Caco-2 (cell line): ENCODE measurements around the gene SDR9C7. TPM values are rescaled to one million over a fixed set of nuclear protein-coding genes. Genes with fewer than 3 reads are reported as not detected.
"Not testable (repeated sequence)": the region's sequence is repeated elsewhere in the genome, so short reads cannot be mapped to it uniquely, and the experiment has no call there.

Source experiments
- BruUV-seq: library from RNA; stranded (reverse); fragments of 400-500 nt; replicated peaks from 2 replicates; lab custom pipeline; 2021; lab: Mats Ljungman, UMichigan
- CTCF ChIA-PET: fragments of 300-600 bp; sonication (Branson Sonifier 250); formaldehyde crosslinking; loops from one replicate; lab custom pipeline; 2022; ENCODE audit warnings: antibody characterized with exemption; lab: Charles Lee
- POLR2A ChIA-PET: fragments of 300-600 bp; sonication (Branson Sonifier 250); formaldehyde crosslinking; loops from one replicate; lab custom pipeline; 2022; ENCODE audit warnings: antibody characterized with exemption; lab: Charles Lee
- DNase-seq, 2 experiments: peaks; one replicate each; pipeline versions ENCODE4 v3.0.0 to v3.0.0-alpha.2; 2020 to 2022
- H3K27me3 ChIP-seq: replicated peaks from 2 replicates; pipeline ENCODE4 v1.6.0; 2011; ENCODE audit warnings: low read length; ENCODE audit not compliant: control insufficient read depth, insufficient read depth
- H3K36me3 ChIP-seq: 2 replicates; pipeline ENCODE4 v1.5.1; 2011; ENCODE audit warnings: low read length; ENCODE audit not compliant: control insufficient read depth, insufficient read depth
- H3K4me1 ChIP-seq: fragments of 250-450 bp; sonication (Bioruptor Pico); 2 replicates; pipeline ENCODE4 v1.5.1; 2020; ENCODE audit warnings: mild to moderate bottlenecking
- H3K4me3 ChIP-seq: 2 replicates; pipeline ENCODE4 v1.5.1; 2011; ENCODE audit warnings: low read depth, mild to moderate bottlenecking, control low read depth, low read length
- H3K9me3 ChIP-seq: fragments of 250-450 bp; sonication (Bioruptor Pico); 2 replicates; pipeline ENCODE4 v1.5.1; 2020; ENCODE audit warnings: mild to moderate bottlenecking, moderate library complexity
- H3K27ac Mint-ChIP-seq: one replicate; pipeline ENCODE4 v1.8.0; 2022; ENCODE audit warnings: mixed read lengths; ENCODE audit not compliant: unreplicated experiment
- H3K27me3 Mint-ChIP-seq: one replicate; pipeline ENCODE4 v1.8.0; 2022; ENCODE audit warnings: mixed read lengths; ENCODE audit not compliant: insufficient read depth, unreplicated experiment
- H3K36me3 Mint-ChIP-seq: one replicate; pipeline ENCODE4 v1.8.0; 2022; ENCODE audit warnings: mild to moderate bottlenecking, mixed read lengths; ENCODE audit not compliant: insufficient read depth, unreplicated experiment
- H3K4me1 Mint-ChIP-seq: one replicate; pipeline ENCODE4 v1.8.0; 2022; ENCODE audit warnings: low read depth, mixed read lengths; ENCODE audit not compliant: unreplicated experiment
- H3K4me3 Mint-ChIP-seq: one replicate; pipeline ENCODE4 v1.8.0; 2022; ENCODE audit warnings: mild to moderate bottlenecking, moderate library complexity, mixed read lengths; ENCODE audit not compliant: unreplicated experiment
- H3K9me3 Mint-ChIP-seq: one replicate; pipeline ENCODE4 v1.8.0; 2022; ENCODE audit warnings: mixed read lengths; ENCODE audit not compliant: unreplicated experiment
- intact Hi-C: fragments of 100-400 bp; cut with micrococcal nuclease; formaldehyde crosslinking; loops from one replicate; pipeline ENCODE4 v1.10.0; 2022; ENCODE audit not compliant: unreplicated experiment
- total RNA-seq: library from RNA; stranded (reverse); gene quantifications from 2 replicates; pipeline ENCODE4 v1.2.3, GENCODE V29; 2022
- TF ChIP-seq, protein P1 (sequence below), 2 experiments: fragments of 200-600 bp in 1 of 2; IDR thresholded peaks; 1 replicate in 1 of 2; 2 replicates in 1 of 2; pipeline versions ENCODE4 v1.5.1 to v1.8.0; 2011 to 2022; ENCODE audit warnings: antibody characterized with exemption in 1 of 2, control low read depth in 1 of 2, inconsistent platforms in 1 of 2, low read depth in 1 of 2, low read length in 1 of 2, mild to moderate bottlenecking in 1 of 2, moderate library complexity in 1 of 2; ENCODE audit not compliant: insufficient read depth in 1 of 2, severe bottlenecking in 1 of 2, unreplicated experiment in 1 of 2

SDR9C7 gene
- total RNA-seq, 1 experiment from 2014 or later, result not detected

DNA sequence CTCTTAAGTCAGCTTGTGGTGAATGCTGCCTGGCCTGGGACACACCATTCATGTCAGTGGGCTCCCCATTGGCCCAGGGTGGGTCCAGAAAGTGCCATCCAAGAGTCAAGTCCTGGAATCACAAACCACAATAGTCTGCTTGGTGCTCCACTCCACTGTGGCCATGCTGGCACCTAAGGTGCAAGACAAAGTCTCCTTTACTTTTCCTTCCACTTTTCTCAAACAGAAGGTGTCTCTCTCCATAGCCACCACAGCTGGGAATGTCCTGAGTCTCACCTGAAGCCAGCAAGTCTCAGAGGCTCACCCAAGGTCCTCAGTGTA is 14.2 kb upstream of the SDR9C7 start:
- Mint-ChIP-seq H3K36me3 (no peaks in the 10 kb centered on the region), H3K27ac (peak overlapping the region; percentile 45), H3K27me3 (no peaks in the 10 kb centered on the region), H3K9me3 (peaks cover 8% of the 10 kb centered on the region), H3K4me3 (no peak overlapping the region), H3K4me1 (no peaks in the 10 kb centered on the region)
- no peaks in the 10 kb centered on the region for H3K27me3 ChIP-seq
- H3K4me3 ChIP-seq, result no peak overlapping the region
- CTCF ChIA-PET, result no interaction called here
- no peak for DNase-seq
- intact Hi-C loops, result no loop called here
- TF ChIP-seq, protein P1, sequence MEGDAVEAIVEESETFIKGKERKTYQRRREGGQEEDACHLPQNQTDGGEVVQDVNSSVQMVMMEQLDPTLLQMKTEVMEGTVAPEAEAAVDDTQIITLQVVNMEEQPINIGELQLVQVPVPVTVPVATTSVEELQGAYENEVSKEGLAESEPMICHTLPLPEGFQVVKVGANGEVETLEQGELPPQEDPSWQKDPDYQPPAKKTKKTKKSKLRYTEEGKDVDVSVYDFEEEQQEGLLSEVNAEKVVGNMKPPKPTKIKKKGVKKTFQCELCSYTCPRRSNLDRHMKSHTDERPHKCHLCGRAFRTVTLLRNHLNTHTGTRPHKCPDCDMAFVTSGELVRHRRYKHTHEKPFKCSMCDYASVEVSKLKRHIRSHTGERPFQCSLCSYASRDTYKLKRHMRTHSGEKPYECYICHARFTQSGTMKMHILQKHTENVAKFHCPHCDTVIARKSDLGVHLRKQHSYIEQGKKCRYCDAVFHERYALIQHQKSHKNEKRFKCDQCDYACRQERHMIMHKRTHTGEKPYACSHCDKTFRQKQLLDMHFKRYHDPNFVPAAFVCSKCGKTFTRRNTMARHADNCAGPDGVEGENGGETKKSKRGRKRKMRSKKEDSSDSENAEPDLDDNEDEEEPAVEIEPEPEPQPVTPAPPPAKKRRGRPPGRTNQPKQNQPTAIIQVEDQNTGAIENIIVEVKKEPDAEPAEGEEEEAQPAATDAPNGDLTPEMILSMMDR (IDR thresholded peaks at IDR 0.05; ENCODE audit: insufficient read depth in 1 of 2, low read depth in 1 of 2, low read length in 1 of 2, severe bottlenecking in 1 of 2, unreplicated experiment in 1 of 2), result no peak
- no TSS peak for BruUV-seq
- no peaks in the 10 kb centered on the region; the same call in 1 of the 2 replicates for H3K9me3 ChIP-seq
- no peaks in the 10 kb centered on the region for H3K4me1 ChIP-seq
- H3K36me3 ChIP-seq, result no peaks in the 10 kb centered on the region
- POLR2A ChIA-PET, result no interaction called here

- TF ChIP-seq, protein P1 (IDR thresholded peaks at IDR 0.05; ENCODE audit: insufficient read depth in 1 of 2, low read depth in 1 of 2, low read length in 1 of 2, severe bottlenecking in 1 of 2, unreplicated experiment in 1 of 2), result no peak
- CTCF ChIA-PET, result no interaction called here
- no peaks in the 10 kb centered on the region for H3K4me1 Mint-ChIP-seq
- no peaks in the 10 kb centered on the region for H3K36me3 Mint-ChIP-seq
- BruUV-seq, result no TSS peak
- no peak overlapping the region for H3K27ac Mint-ChIP-seq
- Histone ChIP-seq H3K9me3 (no peaks in the 10 kb centered on the region; the same call in 1 of the 2 replicates), H3K4me1 (no peaks in the 10 kb centered on the region), H3K27me3 (no peaks in the 10 kb centered on the region), H3K4me3 (no peak overlapping the region), H3K36me3 (no peaks in the 10 kb centered on the region)
- peak in 1 of 2 experiments; percentile 50 for DNase-seq
- intact Hi-C loops, result loop anchor here (1.0 kb wide), 1 partner anchor 39 kb away; no protein-coding TSS in a partner anchor
- H3K27me3 Mint-ChIP-seq, result no peaks in the 10 kb centered on the region
- POLR2A ChIA-PET, result no interaction called here
- peaks cover 8% of the 10 kb centered on the region for H3K9me3 Mint-ChIP-seq
- H3K4me3 Mint-ChIP-seq, result no peak overlapping the region
These were observed 13.6 kb upstream of the SDR9C7 start for GRCh38 chr12:56947633-56948456.

DNA sequence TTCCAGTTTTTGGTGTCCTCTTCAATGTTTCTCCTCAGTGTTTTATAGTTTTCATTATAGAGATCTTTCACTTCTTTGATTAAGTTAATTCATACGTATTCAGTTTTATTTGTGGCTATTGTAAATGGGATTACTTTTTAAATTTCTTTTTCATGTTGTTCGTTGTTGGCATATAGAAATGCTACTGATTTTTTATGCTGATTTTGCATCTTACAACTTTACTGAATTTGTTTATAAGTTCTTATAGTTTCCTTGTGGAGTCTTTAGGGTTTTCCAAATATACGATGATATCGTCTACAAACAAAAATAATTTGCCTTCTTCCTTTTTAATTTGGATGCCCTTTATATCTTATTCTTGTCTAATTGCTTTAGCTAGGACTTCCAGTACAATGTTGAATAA is 9.7 kb upstream of the SDR9C7 start:
- no peak for DNase-seq
- Mint-ChIP-seq H3K4me3 (no peak overlapping the region), H3K27ac (no peak overlapping the region), H3K9me3 (peaks cover 8% of the 10 kb centered on the region), H3K27me3 (no peaks in the 10 kb centered on the region), H3K36me3 (no peaks in the 10 kb centered on the region), H3K4me1 (peaks cover 10% of the 10 kb centered on the region)
- Histone ChIP-seq H3K9me3 (no peaks in the 10 kb centered on the region; the same call in 1 of the 2 replicates), H3K27me3 (no peaks in the 10 kb centered on the region), H3K36me3 (no peaks in the 10 kb centered on the region), H3K4me1 (peaks cover 8% of the 10 kb centered on the region; the same call in 1 of the 2 replicates), H3K4me3 (no peak overlapping the region)
- TF ChIP-seq, protein P1 (IDR thresholded peaks at IDR 0.05; ENCODE audit: insufficient read depth in 1 of 2, low read depth in 1 of 2, low read length in 1 of 2, severe bottlenecking in 1 of 2, unreplicated experiment in 1 of 2), result no peak
- intact Hi-C loops, result no loop called here
- ChIA-PET POLR2A (no interaction called here), CTCF (no interaction called here)
- BruUV-seq, result no TSS peak

DNA sequence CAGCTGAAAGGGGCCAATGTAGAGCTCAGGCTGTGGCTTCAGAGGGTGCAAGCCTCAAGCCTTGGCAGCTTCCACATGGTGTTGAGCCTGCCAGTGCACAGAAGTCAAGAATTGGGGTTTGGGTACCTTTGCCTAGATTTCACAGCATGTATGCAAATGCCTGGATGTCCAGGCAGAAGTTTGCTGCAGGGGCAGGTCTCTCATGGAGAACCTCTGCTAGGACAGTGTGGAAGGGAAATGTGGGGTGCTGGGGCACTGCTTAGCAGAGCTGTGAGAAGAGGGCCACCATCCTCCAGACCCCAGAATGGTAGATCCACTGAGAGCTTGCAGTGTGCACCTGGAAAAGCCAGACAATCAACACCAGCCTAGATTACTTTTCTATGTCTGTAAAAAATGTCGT is 9.2 kb upstream of the SDR9C7 start:
- H3K27ac Mint-ChIP-seq, H3K36me3 Mint-ChIP-seq, H3K4me3 ChIP-seq, H3K36me3 ChIP-seq, H3K4me3 Mint-ChIP-seq, H3K27me3 ChIP-seq, POLR2A ChIA-PET, DNase-seq, BruUV-seq, H3K4me1 Mint-ChIP-seq, H3K9me3 ChIP-seq, intact Hi-C loops, H3K9me3 Mint-ChIP-seq, H3K27me3 Mint-ChIP-seq, CTCF ChIA-PET, H3K4me1 ChIP-seq: not testable (repeated sequence)
